Epithelial cell of proximal tubule (primary cell): ENCODE measurements around the gene TBC1D2B. TPM values are rescaled to one million over a fixed set of nuclear protein-coding genes. Genes with fewer than 3 reads are reported as not detected.

Experiments
- DNase-seq: peaks from one replicate; pipeline ENCODE4 v3.0.0-alpha.2; 2011; ENCODE audit warnings: low read depth
- H3K4me3 ChIP-seq: 2 replicates; pipeline ENCODE4 v1.5.1; 2011; ENCODE audit warnings: low read depth, mild to moderate bottlenecking, low read length
- CTCF ChIP-seq: conservative IDR thresholded peaks from 2 replicates; pipeline ENCODE4 v1.5.1; 2012; ENCODE audit warnings: low read depth, mild to moderate bottlenecking, low read length
- total RNA-seq: library from RNA; depleted of rRNA; stranded (reverse); fragments of >200 nt; gene quantifications from 2 replicates; pipeline ENCODE4 v1.2.3, GENCODE V29; 2015

TBC1D2B gene
- total RNA-seq, 1 donor from 2014 or later, result 15.0 TPM

DNA sequence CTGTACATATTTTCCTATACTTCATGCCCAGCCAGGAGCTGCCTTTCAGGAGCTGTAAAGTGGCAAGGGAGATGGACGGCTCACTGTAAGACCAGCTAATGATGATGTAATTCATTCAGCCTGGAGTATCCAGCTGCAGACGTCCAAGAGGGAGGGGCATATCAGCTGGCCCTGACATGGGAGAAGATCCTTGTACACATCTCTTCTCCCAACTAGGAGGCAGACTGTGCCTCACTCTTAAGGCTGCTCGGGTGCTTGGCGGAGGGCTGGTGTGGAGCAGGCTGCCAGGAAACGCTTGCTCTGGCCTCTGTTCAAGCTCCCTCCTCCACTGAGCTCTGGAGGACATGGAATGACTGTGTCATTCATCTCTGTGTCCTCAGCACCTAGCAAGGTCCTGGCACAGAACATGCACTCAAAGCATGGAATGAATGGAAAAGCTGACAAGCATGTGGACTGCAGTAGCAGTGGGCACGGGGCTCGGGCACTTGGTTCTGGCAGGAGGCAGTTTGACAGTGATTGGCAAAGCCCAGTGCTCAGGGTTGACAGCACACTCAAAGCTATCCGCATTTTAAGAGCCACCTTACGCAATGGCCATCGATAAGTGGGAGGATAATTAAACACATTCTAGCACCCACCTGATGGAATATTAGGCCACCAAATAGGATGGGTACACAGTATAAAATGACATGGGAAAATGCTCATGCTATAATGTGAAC is 72.4 kb downstream of the TBC1D2B start:
- DNase-seq, result no peak
- H3K4me3 ChIP-seq, result no peak overlapping the region
- no peak for TF ChIP-seq CTCF

DNA sequence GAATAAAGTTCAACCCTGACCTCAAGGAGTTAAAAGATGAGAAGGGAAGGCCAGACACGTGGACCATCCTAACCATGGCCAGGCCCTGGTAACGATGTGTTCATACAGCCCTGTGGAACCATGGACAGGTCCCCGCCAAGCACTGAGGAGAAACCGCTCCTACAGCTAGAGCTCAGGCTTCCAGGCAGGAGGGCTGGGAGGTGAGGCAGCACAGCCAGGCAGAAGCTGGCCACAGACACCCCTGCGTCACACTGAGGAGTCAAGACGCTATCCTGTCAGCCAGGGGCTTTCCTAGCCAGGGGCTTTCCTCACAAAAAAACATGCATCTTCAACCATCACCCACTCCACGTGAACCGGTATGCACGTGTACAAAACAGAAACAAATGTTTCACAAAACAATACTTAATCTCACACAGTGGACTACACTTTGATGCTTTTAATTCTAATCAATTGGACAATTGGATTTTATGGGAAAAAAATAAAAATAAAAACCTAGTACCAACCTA is 73.2 kb downstream of the TBC1D2B start:
- TF ChIP-seq CTCF, result no peak
- no peak overlapping the region for H3K4me3 ChIP-seq
- no peak for DNase-seq

DNA sequence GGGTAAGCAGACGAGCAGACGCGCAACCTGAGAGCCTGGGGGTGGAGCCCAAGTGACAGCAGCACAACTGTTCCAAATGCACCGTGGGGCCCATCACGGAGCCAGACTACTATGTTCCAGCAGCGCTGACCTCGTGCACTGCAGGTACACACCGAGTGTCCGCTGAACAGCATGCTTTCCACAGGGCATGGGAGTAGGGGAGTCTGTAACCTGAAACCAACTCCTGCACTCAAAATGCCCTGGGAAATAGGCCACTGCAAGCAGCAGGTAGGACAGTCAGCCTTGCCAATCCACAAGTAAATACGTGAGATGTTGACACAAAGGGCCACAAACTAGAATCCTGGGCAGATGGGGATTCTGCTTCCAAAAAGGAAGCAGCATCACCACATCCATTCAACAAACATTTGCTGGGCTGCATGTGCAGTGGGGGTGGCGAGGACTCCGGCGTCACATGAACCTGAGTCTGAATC is 73.9 kb downstream of the TBC1D2B start:
- TF ChIP-seq CTCF, result no peak
- H3K4me3 ChIP-seq, result no peak overlapping the region
- no peak for DNase-seq

- DNase-seq, result no peak
- no peak for TF ChIP-seq CTCF
- H3K4me3 ChIP-seq, result no peak overlapping the region
Measured at GRCh38 chr15:78002996-78003395, 74.5 kb downstream of the TBC1D2B start.

- no peak for TF ChIP-seq CTCF
- no peak overlapping the region for H3K4me3 ChIP-seq
- no peak for DNase-seq
Measured at GRCh38 chr15:78001656-78002055, 75.9 kb downstream of the TBC1D2B start.

DNA sequence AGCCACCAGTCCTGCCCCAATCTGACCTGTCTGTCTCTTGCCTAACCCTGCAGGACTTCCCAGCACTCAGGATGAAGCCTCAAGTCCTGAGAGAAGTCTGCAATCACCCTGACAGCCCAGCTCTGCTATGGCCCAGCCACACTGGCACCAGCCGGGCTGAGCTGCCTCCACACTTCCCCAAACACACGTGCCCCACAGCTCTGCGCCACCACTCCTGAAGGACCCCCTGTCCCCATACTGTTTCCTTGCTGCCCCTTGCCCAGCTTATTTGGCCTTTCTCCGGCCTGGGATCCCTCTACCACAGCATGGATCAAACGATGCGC is 76.6 kb downstream of the TBC1D2B start:
- DNase-seq, result no peak
- no peak for TF ChIP-seq CTCF
- no peak overlapping the region for H3K4me3 ChIP-seq

GRCh38 chr15:78000091-78000926 is 77.2 kb downstream of the TBC1D2B start:
- no peak overlapping the region for H3K4me3 ChIP-seq
- DNase-seq, result no peak
- TF ChIP-seq CTCF, result peak; percentile 74
